Hepatocyte (in vitro differentiated cells): ENCODE measurements around the gene CALHM1. TPM values are rescaled to one million over a fixed set of nuclear protein-coding genes. Genes with fewer than 3 reads are reported as not detected.
"Not testable (repeated sequence)": the region's sequence is repeated elsewhere in the genome, so short reads cannot be mapped to it uniquely, and the experiment has no call there.

Experiments
- DNase-seq: peaks from one replicate; pipeline ENCODE4 v3.0.0-alpha.2; 2016; ENCODE audit warnings: low spot score
- H2AFZ ChIP-seq: fragments of 200-600 bp; sonication (generic); 2 replicates; pipeline ENCODE4 v1.6.0; 2016; ENCODE audit warnings: antibody characterized with exemption, mild to moderate bottlenecking
- H3K27ac ChIP-seq: fragments of 200-600 bp; sonication (generic); 2 replicates; pipeline ENCODE4 v1.5.1; 2016; ENCODE audit warnings: mild to moderate bottlenecking
- H3K27me3 ChIP-seq: fragments of 200-600 bp; sonication (generic); 2 replicates; pipeline ENCODE4 v1.6.1; 2016
- H3K36me3 ChIP-seq: fragments of 200-600 bp; sonication (generic); replicated peaks from 2 replicates; pipeline ENCODE4 v1.5.1; 2016; ENCODE audit warnings: low read depth; ENCODE audit not compliant: insufficient read depth
- H3K4me1 ChIP-seq: fragments of 200-600 bp; sonication (generic); 2 replicates; pipeline ENCODE4 v1.5.1; 2016; ENCODE audit warnings: mild to moderate bottlenecking, moderate library complexity; ENCODE audit not compliant: insufficient read depth
- H3K4me2 ChIP-seq: fragments of 200-600 bp; sonication (generic); 2 replicates; pipeline ENCODE4 v1.6.0; 2016
- H3K4me3 ChIP-seq: fragments of 200-600 bp; sonication (generic); 2 replicates; pipeline ENCODE4 v1.5.1; 2016; ENCODE audit warnings: mild to moderate bottlenecking
- H3K79me2 ChIP-seq: fragments of 200-600 bp; sonication (generic); 2 replicates; pipeline ENCODE4 v1.6.0; 2017; ENCODE audit warnings: mild to moderate bottlenecking
- H3K9me2 ChIP-seq: fragments of 200-600 bp; sonication (generic); replicated peaks from 2 replicates; pipeline ENCODE4 v1.6.0; 2017; ENCODE audit warnings: mild to moderate bottlenecking; ENCODE audit not compliant: insufficient read depth
- H3K9me3 ChIP-seq: fragments of 200-600 bp; sonication (generic); 2 replicates; pipeline ENCODE4 v1.5.1; 2016; ENCODE audit warnings: low read depth, mild to moderate bottlenecking
- H4K20me1 ChIP-seq: fragments of 200-600 bp; sonication (generic); 2 replicates; pipeline ENCODE4 v1.6.0; 2016; ENCODE audit warnings: mild to moderate bottlenecking; ENCODE audit not compliant: insufficient read depth, poor library complexity, severe bottlenecking
- EZH2 ChIP-seq: fragments of 200-600 bp; sonication (generic); IDR thresholded peaks from 2 replicates; pipeline ENCODE4 v1.6.1; 2016; ENCODE audit warnings: antibody characterized with exemption, mild to moderate bottlenecking, borderline replicate concordance
- EZH2phosphoT487 ChIP-seq: fragments of 200-600 bp; sonication (generic); IDR thresholded peaks from one replicate; pipeline ENCODE4 v1.6.1; 2018; ENCODE audit warnings: antibody characterized with exemption, mild to moderate bottlenecking, low read depth, moderate library complexity; ENCODE audit not compliant: unreplicated experiment, severe bottlenecking
- WGBS: methylation state at CpG from one replicate; pipeline ENCODE4 v1.1.6; 2016; ENCODE audit warnings: low lambda C conversion rate; ENCODE audit errors: missing lambda C conversion rate; 5-methylcytosine and 5-hydroxymethylcytosine counted together
- polyA plus RNA-seq: library from polyadenylated mRNA; unstranded; fragments of >200 nt; fragmentation: Nextera tagmentation; extraction: Ambion mirVana; gene quantifications from 2 replicates; pipeline ENCODE4 v1.2.1, GENCODE V29; 2016
- total RNA-seq: library from RNA; depleted of rRNA; stranded (reverse); fragments of >200 nt; gene quantifications from 2 replicates; pipeline ENCODE4 v1.2.3, GENCODE V29; 2014
- TF ChIP-seq, protein P1 (sequence below): fragments of 200-600 bp; sonication (generic); IDR thresholded peaks from 2 replicates; pipeline ENCODE4 v1.5.1; 2016; ENCODE audit warnings: antibody characterized with exemption, mild to moderate bottlenecking; ENCODE audit not compliant: poor library complexity

The CALHM1 gene
- total and polyA plus RNA-seq, 2 experiments from 2014 or later = 0.11 TPM; not detected in 1

- H3K9me3 ChIP-seq = no peaks in the 10 kb centered on the region
- H3K36me3 ChIP-seq = no peaks in the 10 kb centered on the region
- no peak overlapping the region for H2AFZ ChIP-seq
- no peak overlapping the region for H3K4me2 ChIP-seq
- H3K79me2 ChIP-seq = no peaks in the 10 kb centered on the region
- no peak for DNase-seq
- H3K27ac ChIP-seq = no peak overlapping the region
- TF ChIP-seq EZH2phosphoT487 (no peak), EZH2 (no peak)
- TF ChIP-seq, protein P1, sequence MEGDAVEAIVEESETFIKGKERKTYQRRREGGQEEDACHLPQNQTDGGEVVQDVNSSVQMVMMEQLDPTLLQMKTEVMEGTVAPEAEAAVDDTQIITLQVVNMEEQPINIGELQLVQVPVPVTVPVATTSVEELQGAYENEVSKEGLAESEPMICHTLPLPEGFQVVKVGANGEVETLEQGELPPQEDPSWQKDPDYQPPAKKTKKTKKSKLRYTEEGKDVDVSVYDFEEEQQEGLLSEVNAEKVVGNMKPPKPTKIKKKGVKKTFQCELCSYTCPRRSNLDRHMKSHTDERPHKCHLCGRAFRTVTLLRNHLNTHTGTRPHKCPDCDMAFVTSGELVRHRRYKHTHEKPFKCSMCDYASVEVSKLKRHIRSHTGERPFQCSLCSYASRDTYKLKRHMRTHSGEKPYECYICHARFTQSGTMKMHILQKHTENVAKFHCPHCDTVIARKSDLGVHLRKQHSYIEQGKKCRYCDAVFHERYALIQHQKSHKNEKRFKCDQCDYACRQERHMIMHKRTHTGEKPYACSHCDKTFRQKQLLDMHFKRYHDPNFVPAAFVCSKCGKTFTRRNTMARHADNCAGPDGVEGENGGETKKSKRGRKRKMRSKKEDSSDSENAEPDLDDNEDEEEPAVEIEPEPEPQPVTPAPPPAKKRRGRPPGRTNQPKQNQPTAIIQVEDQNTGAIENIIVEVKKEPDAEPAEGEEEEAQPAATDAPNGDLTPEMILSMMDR = no peak
- no peaks in the 10 kb centered on the region for H4K20me1 ChIP-seq
- WGBS = 98% methylated on average over 5 of the region's 5 CpGs
- no peak overlapping the region for H3K4me3 ChIP-seq
- H3K4me1 ChIP-seq = no peaks in the 10 kb centered on the region
- H3K27me3 ChIP-seq = no peaks in the 10 kb centered on the region
- H3K9me2 ChIP-seq = no peaks in the 10 kb centered on the region
Observed at GRCh38 chr10:103417601-103418000, 41.1 kb downstream of the CALHM1 start.

- not testable (repeated sequence) for H4K20me1 ChIP-seq, H3K27me3 ChIP-seq, H3K27ac ChIP-seq, H3K4me1 ChIP-seq, H3K9me2 ChIP-seq, DNase-seq, H3K9me3 ChIP-seq, H2AFZ ChIP-seq, H3K79me2 ChIP-seq, H3K4me2 ChIP-seq, H3K4me3 ChIP-seq, H3K36me3 ChIP-seq
- 95% methylated on average over 5 of the region's 5 CpGs for whole genome bisulfite sequencing
Observed at GRCh38 chr10:103417148-103417469, 41.6 kb downstream of the CALHM1 start.

- H3K4me1 ChIP-seq = no peaks in the 10 kb centered on the region
- H2AFZ ChIP-seq = no peak overlapping the region
- 74% methylated on average over 8 of the region's 8 CpGs for WGBS
- H4K20me1 ChIP-seq = no peaks in the 10 kb centered on the region
- H3K9me2 ChIP-seq = no peaks in the 10 kb centered on the region
- no peak for TF ChIP-seq EZH2
- TF ChIP-seq, protein P1 = peak; percentile 65
- H3K4me3 ChIP-seq = no peak overlapping the region
- H3K27ac ChIP-seq = no peak overlapping the region
- no peaks in the 10 kb centered on the region for H3K36me3 ChIP-seq
- H3K27me3 ChIP-seq = no peaks in the 10 kb centered on the region
- no peaks in the 10 kb centered on the region for H3K79me2 ChIP-seq
- no peak overlapping the region for H3K4me2 ChIP-seq
- H3K9me3 ChIP-seq = no peaks in the 10 kb centered on the region
- DNase-seq = peak; percentile 77
Observed at GRCh38 chr10:103416436-103417147, 42.1 kb downstream of the CALHM1 start.

- no peaks in the 10 kb centered on the region for H3K36me3 ChIP-seq
- H3K4me1 ChIP-seq = no peaks in the 10 kb centered on the region
Observed at GRCh38 chr10:103415581-103415980, 43.1 kb downstream of the CALHM1 start.

More at GRCh38 chr10:103415581-103415980, 43.1 kb downstream of the CALHM1 start:
- Histone ChIP-seq H3K4me2 (no peak overlapping the region), H3K27ac (no peak overlapping the region), H3K9me2 (no peaks in the 10 kb centered on the region), H3K4me3 (no peak overlapping the region), H4K20me1 (no peaks in the 10 kb centered on the region), H3K79me2 (no peaks in the 10 kb centered on the region), H3K9me3 (no peaks in the 10 kb centered on the region), H3K27me3 (no peaks in the 10 kb centered on the region), H2AFZ (no peak overlapping the region)
- WGBS = 89% methylated on average over 8 of the region's 8 CpGs
- DNase-seq = no peak
- TF ChIP-seq EZH2 = no peak
